ENCODE results near the gene SLC16A13.
"Not testable (repeated sequence)": the region's sequence is repeated elsewhere in the genome, so short reads cannot be mapped to it uniquely, and the experiment has no call there.

SLC16A13 gene

DNA sequence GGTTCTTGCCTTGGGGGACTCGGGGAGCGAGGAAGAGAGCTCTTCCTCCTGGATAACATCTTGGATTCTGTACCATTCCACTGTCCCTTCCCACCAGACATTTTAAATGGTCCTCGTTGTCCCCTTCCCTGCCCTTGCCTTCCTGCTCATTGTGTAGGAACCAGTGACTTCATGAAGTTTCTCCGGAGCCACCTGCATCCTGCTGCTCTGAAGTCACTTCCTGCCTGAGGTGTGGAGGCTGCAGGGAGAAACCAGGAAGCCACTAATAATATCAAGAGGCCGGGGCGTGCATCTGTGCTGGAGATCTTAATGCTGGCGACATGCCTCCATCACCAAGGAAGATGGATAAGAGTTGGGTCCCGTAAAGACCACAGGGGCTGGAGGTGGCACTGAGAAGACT, 6.2 kb upstream of the SLC16A13 start:
- DNase-seq, result peak; percentile 37 to 67 (median 64)

- DNase-seq, result no peak
These were observed 742 bp upstream of the SLC16A13 start for GRCh38 chr17:7034955-7035590.

DNA sequence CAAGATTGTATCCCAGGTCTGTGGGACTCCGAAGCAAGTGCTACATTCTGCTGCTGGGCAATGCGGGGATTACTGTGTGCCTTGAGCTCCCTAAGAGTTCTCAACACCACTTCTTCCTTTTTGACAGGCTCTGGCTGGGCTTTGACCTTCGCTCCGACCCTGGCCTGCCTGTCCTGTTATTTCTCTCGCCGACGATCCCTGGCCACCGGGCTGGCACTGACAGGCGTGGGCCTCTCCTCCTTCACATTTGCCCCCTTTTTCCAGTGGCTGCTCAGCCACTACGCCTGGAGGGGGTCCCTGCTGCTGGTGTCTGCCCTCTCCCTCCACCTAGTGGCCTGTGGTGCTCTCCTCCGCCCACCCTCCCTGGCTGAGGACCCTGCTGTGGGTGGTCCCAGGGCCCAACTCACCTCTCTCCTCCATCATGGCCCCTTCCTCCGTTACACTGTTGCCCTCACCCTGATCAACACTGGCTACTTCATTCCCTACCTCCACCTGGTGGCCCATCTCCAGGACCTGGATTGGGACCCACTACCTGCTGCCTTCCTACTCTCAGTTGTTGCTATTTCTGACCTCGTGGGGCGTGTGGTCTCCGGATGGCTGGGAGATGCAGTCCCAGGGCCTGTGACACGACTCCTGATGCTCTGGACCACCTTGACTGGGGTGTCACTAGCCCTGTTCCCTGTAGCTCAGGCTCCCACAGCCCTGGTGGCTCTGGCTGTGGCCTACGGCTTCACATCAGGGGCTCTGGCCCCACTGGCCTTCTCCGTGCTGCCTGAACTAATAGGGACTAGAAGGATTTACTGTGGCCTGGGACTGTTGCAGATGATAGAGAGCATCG, 2.4 kb downstream of the SLC16A13 start:
- DNase-seq, result no peak

GRCh38 chr17:7039832-7040231, 4.0 kb downstream of the SLC16A13 start:
- no peak for DNase-seq

DNA sequence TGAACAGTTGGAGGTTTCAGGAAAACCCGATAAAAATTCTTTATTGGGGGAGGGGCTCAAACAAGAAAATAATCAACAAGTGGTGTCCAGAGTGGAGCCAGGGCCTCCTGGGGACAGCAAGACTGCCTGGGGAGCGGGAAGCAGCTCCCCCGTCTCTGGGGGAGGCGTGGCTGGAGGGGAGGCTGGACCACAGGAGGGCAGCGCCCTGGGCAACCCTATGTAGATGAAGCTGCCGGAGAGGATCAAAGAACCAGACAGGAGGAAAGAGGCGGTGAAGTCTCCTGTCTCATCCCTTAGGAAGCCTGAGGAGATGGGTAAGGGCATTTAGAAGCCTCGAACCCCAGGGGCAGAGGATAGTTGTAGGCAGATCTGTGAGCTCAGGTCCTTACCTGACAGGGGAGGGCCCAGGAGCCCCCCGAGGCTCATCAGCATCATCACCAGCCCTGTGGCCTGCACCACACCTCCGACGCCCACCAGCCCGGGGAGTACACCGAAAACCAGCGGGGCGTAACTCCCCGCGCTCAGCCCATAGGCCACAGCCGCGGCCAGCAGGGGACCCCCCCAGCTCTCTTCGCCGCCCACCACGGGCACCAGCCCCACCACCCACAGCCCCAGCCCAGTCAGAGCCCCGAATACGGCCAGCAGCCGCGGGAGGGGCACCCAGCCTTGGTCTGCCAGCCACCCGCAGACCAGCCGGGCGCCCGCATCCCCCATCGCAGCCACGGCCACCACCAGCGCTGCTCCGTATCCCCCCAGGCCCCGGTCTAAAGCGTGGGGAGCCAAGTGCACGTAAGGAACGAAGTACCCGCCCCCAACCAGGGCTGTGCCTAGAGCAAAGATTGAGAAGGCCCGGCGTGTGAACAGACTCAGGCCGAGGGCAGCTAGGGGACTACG, 6.0 kb downstream of the SLC16A13 start:
- no peak for DNase-seq

DNA sequence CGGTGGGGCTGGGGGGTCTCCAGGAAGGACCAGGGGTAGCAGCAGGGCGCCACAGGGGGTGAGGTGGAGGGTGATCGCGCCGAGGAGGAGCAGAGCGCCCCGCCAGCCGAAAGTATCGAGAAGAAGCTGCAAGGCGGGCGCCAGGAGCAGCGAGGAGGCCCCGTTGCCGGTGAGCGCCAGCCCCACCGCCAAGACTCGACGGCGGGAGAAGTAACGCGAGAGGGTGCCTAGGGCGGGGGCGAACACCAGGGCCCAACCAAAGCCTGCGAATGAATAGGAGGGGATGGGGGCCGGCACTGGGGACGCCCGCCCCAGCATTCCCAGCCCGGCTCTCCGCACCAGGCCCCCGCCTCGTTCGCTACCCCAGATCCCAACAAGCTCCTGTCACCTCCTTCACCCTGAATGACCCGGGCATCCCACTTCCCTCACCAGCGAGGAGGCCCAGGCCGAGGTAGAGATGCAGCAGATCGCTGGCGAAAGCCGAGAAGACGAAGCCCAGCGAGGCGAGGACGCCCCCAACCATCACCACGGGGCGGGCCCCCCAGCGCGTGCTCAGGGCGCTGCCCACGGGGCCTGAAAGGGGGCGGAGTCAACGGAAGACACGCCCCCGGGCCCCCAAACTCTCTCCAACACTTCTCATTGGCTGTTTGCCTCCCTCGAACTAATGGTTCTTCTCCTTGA, 6.8 kb downstream of the SLC16A13 start:
- DNase-seq, result peak in 2 of 4 experiments; percentile 24 to 35

GRCh38 chr17:7043182-7043496, 7.3 kb downstream of the SLC16A13 start:
- DNase-seq, result no peak

- DNase-seq, result peak in 3 of 4 experiments; percentile 30 to 64 (median 40)
These were observed 7.8 kb downstream of the SLC16A13 start, which contains the start of gene SLC16A11 for GRCh38 chr17:7043497-7044198. Gene SLC16A11 (minus strand): TSS chr17:7044092. CDS start chr17:7043513, 579 bp downstream.

DNA sequence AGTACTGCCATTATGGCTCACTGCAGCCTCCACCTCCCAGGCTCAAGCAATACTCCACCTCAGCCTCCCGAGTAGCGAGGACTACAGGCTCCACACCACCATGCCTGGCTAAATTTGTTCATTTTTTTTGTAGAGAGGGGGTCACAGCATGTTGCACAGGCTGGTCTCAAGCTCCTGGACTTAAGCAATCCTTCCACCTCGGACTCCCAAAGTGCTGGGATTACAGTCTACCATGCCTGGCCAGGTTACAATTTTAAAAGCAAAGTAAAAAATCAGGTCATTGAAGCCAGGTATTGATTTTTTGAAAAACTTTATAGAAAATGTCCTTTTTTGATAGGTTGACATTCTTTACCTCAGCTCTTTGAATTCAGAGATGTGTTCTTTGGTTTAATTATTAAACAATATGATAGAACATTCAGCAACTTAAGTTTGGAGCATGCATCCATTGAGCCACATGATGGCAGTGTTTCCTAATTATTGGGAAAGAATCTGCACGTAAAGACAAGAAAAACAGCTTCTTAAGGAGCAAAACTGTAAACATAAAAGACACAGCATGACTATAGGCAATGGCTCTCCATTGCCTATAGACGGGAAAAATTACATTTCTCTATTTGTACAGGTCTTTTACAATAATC, 9.8 kb downstream of the SLC16A13 start:
- DNase-seq, result peak; percentile 71 to 88 (median 80)

DNA sequence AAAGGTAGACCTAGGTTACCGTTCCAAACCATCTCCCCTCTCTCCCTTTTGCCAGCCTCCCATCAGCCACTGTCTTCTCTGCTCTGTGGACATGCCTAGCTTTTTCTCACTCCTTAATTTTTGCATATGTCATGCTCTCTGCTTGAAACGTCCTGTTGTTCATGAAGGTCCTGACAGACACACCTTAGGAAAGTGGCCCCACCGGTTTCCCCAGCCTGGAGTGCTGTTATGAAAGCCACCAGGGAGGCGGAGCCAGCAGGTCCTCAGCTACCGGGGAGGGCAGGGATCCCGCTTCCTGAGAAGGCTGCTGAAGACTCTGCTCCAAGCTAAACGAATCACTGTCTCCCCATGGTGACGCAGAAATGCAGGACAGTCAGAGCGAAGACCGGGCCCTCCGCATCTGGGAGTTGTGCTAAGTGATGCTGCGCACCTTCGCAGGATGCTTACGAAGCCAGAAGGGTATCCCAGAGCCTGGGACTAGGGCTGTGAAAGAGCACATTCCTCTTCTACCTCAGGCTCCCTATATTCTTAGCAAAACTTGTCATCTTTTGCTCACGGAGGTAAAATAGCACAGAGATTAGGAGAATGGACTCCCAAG, 10.4 kb downstream of the SLC16A13 start:
- no peak for DNase-seq

- peak in 3 of 4 experiments; percentile 24 to 38 (median 35) for DNase-seq
These were observed 11.0 kb downstream of the SLC16A13 start for GRCh38 chr17:7046725-7047397.

DNA sequence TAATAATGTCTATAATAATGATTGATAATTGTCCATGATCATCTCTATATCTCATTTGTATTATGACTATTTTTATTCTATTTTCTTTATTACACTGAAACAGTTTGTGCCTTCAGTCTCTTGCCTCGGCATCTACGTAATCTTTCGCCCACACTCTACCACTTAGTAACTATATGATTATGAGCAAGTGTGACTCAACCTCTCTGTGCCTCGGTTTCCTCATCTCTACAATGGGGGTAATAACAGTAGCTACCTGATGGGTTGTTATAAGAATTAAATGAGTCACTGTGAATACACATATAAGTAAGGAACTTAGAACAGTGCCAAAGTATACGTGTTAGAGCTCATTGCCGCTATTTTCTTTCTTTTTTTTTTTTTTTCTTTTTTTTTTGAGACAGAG, 11.8 kb downstream of the SLC16A13 start:
- no peak for DNase-seq

DNA sequence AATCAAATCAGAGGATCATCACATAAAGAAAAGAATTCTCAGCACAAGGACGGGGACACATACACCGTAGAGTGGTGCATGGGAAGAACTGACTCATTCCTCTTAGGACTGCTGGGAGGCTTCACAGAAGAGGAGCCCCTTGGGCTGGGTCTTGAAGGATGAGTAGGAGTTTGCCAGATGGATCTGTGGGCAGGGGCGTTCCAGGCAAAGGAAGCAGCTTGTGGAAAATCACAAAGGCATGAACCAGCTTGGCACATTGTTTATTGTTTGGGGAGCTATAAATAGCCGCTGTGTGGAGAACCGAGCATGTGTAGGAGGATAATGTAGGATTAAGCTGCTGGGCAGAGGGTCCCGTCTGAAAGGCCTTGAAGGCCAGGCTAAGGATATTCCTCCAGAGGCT, 13.2 kb downstream of the SLC16A13 start:
- no peak for DNase-seq

GRCh38 chr17:7050583-7050982, 14.8 kb downstream of the SLC16A13 start:
- not testable (repeated sequence) for DNase-seq

- no peak for DNase-seq
These were observed 20.6 kb downstream of the SLC16A13 start for GRCh38 chr17:7056386-7056785.

- DNase-seq, result peak in 2 of 4 experiments; percentile 23 to 50
These were observed 23.1 kb downstream of the SLC16A13 start for GRCh38 chr17:7058831-7059447.

GRCh38 chr17:7060165-7060891, 24.5 kb downstream of the SLC16A13 start:
- DNase-seq, result peak; percentile 27 to 63 (median 54)

DNA sequence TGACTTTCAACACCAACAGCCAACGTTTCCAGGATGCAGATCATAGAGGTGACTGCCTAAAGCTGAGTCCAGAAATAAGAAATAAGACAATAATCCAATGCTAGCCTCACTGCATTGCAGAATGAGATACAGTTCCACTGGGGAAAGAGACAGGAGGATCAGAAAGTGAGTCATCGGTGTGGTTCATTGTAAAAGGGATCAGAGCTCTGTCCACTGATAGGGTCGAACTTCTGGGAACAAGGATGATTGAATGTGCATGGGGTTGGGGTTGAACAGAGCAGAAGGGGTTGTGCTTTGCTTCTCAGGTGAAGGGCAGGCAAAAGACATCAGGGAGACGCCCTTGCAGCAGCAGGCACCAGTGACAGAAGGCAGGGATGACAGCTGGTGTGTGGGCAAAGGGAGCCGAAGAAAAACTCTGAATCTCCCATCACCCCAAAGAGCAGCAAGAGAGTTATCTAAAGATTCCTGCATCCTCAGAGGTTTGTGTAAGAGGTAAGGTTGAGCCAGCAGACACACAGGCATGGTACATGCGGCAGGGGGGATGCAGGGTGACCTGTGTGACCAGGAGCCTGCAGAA, 27.8 kb downstream of the SLC16A13 start:
- DNase-seq, result no peak

DNA sequence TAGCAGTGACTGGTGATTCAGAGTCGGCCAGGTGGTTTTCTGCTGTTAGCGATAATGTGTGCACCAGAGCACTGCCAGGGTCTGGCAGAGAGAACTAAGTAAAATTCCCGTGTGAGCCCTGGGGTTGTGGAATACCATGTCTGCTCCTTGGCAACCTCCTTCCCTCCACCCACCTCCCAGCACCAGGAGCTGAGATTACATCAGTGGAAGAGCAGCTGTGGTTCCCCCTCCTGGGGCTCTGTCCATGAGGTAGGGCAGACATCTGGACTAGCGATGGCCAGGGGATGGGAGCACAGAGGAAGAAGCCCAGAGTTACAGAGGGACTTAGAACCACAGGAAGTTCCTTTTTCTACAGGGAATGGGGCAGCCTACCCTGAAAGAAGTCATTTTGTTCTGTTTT, 28.4 kb downstream of the SLC16A13 start:
- DNase-seq, result peak in 3 of 4 experiments; percentile 42 to 55 (median 45)

Measured in suppressor macrophage (primary cell).